Keratinocyte (primary cell): ENCODE results near the gene GPC5.

Experiments used
- EZH2 ChIP-seq: IDR thresholded peaks from one replicate; pipeline ENCODE4 v1.6.1; 2012; ENCODE audit warnings: inconsistent platforms, mild to moderate bottlenecking, low read length, moderate library complexity
- TF ChIP-seq, protein P1 (sequence below), 3 experiments: IDR thresholded peaks in 1 of 3; conservative IDR thresholded peaks in 1 of 3; optimal IDR thresholded peaks in 1 of 3; 2 replicates in 2 of 3; 3 replicates in 1 of 3; pipeline versions ENCODE3 to v1.5.1; 2011; ENCODE audit warnings: low read length in 3 of 3, mild to moderate bottlenecking in 3 of 3, moderate library complexity in 2 of 3, control low read depth in 1 of 3, inconsistent platforms in 1 of 3; ENCODE audit not compliant: insufficient read depth in 2 of 3; ENCODE audit errors: extremely low read depth in 1 of 3

GRCh38 chr13:92320323-92320722, 921.9 kb downstream of the GPC5 start:
- TF ChIP-seq, protein P1, sequence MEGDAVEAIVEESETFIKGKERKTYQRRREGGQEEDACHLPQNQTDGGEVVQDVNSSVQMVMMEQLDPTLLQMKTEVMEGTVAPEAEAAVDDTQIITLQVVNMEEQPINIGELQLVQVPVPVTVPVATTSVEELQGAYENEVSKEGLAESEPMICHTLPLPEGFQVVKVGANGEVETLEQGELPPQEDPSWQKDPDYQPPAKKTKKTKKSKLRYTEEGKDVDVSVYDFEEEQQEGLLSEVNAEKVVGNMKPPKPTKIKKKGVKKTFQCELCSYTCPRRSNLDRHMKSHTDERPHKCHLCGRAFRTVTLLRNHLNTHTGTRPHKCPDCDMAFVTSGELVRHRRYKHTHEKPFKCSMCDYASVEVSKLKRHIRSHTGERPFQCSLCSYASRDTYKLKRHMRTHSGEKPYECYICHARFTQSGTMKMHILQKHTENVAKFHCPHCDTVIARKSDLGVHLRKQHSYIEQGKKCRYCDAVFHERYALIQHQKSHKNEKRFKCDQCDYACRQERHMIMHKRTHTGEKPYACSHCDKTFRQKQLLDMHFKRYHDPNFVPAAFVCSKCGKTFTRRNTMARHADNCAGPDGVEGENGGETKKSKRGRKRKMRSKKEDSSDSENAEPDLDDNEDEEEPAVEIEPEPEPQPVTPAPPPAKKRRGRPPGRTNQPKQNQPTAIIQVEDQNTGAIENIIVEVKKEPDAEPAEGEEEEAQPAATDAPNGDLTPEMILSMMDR (optimal IDR thresholded peaks at IDR 0.05 in 1 of 3, IDR thresholded peaks at IDR 0.05 in 1 of 3, conservative IDR thresholded peaks at IDR 0.05 in 1 of 3; ENCODE audit: extremely low read depth in 1 of 3, insufficient read depth in 2 of 3, low read length in 3 of 3) = no peak
- no peak for TF ChIP-seq EZH2
